Subcutaneous preadipocyte (primary cell): ENCODE results near the gene EPGN. TPM values are rescaled to one million over a fixed set of nuclear protein-coding genes. Genes with fewer than 3 reads are reported as not detected.

ENCODE experiments used
- total RNA-seq: library from RNA; depleted of rRNA; stranded (reverse); fragments of >200 nt; gene quantifications from 2 replicates; pipeline ENCODE4 v1.2.3, GENCODE V29; 2012

Gene EPGN, protein sequence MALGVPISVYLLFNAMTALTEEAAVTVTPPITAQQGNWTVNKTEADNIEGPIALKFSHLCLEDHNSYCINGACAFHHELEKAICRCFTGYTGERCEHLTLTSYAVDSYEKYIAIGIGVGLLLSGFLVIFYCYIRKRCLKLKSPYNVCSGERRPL
- total RNA-seq = 0.73 and 21.3 TPM in 2 replicates

DNA sequence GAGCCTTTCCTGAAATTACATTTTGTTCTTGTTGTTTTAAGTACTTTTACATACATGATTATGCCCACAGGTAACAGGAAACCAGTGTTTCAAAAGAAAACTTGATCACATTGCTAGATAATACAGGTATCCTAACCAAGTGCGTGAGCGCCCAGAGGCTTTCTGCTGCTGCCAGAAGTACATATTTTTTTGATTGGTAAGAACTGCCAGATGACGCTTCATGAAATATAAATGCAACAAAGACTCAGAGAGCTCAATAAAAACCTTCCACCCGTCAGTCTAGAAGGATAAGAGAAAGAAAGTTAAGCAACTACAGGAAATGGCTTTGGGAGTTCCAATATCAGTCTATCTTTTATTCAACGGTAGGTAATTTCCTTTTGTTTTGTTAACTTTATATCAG is at the start of gene EPGN:
TSS of gene EPGN (plus strand) at position 256 of the 400 bp plus-strand sequence. CDS start at position 320, 64 bp downstream.

GRCh38 chr4:74364652-74365491 is 56.6 kb downstream of the EPGN start, which contains the start of gene EREG:
TSS of gene EREG (plus strand) at chr4:74365145. CDS start at chr4:74365309, 164 bp downstream.

Other genes starting within 250 kb of the EPGN start
- gene CXCL2, start 209.3 kb upstream of the EPGN start, total RNA-seq = 2.9 and 5.5 TPM in 2 replicates
- 15.8 and 21.9 TPM in 2 replicates for gene MTHFD2L, start 150.4 kb upstream of the EPGN start, total RNA-seq
- gene EREG, start 56.7 kb downstream of the EPGN start, total RNA-seq = 0.73 and 13.5 TPM in 2 replicates
- gene AREG, start 136.7 kb downstream of the EPGN start, total RNA-seq = 0.37 and 4.7 TPM in 2 replicates